Left cardiac atrium (tissue), 4 donors: Measurements from ENCODE around the gene SESN1. TPM values are rescaled to one million over a fixed set of nuclear protein-coding genes. Genes with fewer than 3 reads are reported as not detected.

ENCODE experiments used
- ATAC-seq, 2 donors: fragments of 200-7000 bp; cut with Tn5 transposase; one replicate each; pipeline ENCODE4 v1.9.1; 2020; ENCODE audit warnings: mild to moderate bottlenecking in 2 of 2, moderate library complexity in 2 of 2
- DNase-seq: peaks from one replicate; pipeline ENCODE4 v3.0.0-alpha.2; 2020
- intact Hi-C, 2 donors: fragments of 100-400 bp; cut with DNase I; formaldehyde crosslinking; loops; one replicate each; pipeline versions ENCODE4 v1.14.1 to v1.15.1; 2022 to 2023
- total RNA-seq, 2 donors: library from RNA; stranded (reverse); fragmentation: NEBNext Ultra II Directional; extraction: Animal tissue kit (Norgen Biotek cat#: 25700); gene quantifications; one replicate each; pipeline ENCODE4 v1.2.1, GENCODE V29; 2021
- donor health status: DM: no; HTN: yes; CAD: no.
- donor health status: DM: no; HTN: yes; CAD: no; lungs with severe emphysema.
- donor health status: DM: yes; HTN: yes; CAD: no.
- donor health status: Dilated cardiomyopathy.

The SESN1 gene
- total RNA-seq, 2 donors from 2014 or later: 22.4 to 54.0 TPM

DNA sequence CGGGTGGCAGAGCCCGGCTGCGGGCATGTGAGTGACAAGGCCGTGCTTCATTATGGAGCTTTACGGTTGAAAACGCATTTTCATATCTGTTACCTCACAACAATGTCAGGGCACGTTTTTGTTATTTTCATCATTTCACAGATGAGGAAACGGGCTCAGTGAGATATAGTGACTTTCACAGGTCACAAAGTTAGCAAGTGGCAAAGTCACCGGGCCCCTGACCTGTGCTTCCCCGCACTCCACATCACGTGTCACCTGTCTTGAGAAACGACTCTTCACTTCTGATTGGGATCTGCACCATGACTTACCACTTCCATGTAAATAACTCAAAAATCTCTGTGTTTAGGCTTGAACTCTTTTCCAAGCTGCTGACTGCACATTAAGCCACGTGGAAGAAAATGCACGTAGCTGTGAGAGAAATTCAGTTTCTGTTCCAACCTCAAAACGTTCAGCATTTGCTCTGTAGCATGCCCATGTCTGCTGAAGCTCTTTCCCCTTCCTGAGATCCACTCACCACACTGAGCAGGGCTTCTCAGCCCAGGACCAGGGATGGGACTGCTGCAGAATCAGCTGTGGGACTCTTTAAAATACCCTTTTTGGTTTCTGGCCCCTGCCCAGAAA, 139.2 kb downstream of the SESN1 start:
- intact Hi-C loops: no loop called here
- ATAC-seq (no peak), DNase-seq (no peak)

GRCh38 chr6:108953681-108954080, 141.0 kb downstream of the SESN1 start:
- ATAC-seq: no peak
- no peak for DNase-seq
- intact Hi-C loops: no loop called here

- intact Hi-C loops: no loop called here
- ATAC-seq (peak; percentile 31 to 56), DNase-seq (peak; percentile 34)
Measured at GRCh38 chr6:108952776-108953486, 141.7 kb downstream of the SESN1 start.

DNA sequence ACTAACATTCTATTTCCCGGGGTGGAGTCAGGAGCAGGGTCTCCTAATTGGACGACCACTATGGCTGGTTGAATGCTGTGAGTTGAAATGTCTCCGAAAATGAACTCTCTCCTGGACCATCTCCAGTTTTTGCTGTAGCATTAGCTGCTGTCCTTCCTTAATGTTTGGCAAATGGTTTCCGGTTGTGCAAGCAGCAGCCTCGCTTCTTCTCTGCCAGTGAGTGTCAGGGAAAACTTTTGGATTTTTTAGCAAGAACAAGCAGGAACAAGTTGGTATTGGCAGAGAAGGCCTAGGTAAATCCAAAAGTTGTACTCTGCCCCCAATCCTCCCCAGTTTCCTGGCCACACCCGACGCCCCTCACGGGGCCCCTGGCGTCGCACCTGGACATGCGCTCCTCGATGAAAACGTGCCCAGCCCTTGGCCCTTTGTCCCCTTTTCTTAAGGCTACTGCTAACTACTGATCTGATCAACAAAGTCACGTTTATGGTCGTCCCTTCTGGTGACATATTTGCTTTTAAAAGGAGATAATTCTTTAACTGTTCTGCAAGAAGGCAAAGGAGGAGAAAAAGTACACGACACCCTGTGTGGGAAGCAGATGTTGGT, 143.2 kb downstream of the SESN1 start:
- intact Hi-C loops: no loop called here
- ATAC-seq (no peak), DNase-seq (no peak)

- peak in 1 of 2 donors; percentile 5 for ATAC-seq
- intact Hi-C loops: loop anchor here in 1 of 2 donors (5.0 kb wide), 1 partner anchor 59 kb away; no protein-coding TSS in a partner anchor
Measured at GRCh38 chr6:108948181-108948661, 146.4 kb downstream of the SESN1 start.

GRCh38 chr6:108947114-108947854, 147.4 kb downstream of the SESN1 start:
- ATAC-seq: peak; percentile 35 to 63
- DNase-seq: no peak
- intact Hi-C loops: loop anchor here in 1 of 2 donors (5.0 kb wide), 1 partner anchor 60 kb away; no protein-coding TSS in a partner anchor

More at GRCh38 chr6:108948181-108948661, 146.4 kb downstream of the SESN1 start:
- DNase-seq: peak; percentile 52

- ATAC-seq: peak in 1 of 2 donors; percentile 25
- intact Hi-C loops: loop anchor here in 1 of 2 donors (5.0 kb wide), 1 partner anchor 61 kb away; no protein-coding TSS in a partner anchor
- DNase-seq: no peak
Measured at GRCh38 chr6:108946695-108947094, 148.0 kb downstream of the SESN1 start.

DNA sequence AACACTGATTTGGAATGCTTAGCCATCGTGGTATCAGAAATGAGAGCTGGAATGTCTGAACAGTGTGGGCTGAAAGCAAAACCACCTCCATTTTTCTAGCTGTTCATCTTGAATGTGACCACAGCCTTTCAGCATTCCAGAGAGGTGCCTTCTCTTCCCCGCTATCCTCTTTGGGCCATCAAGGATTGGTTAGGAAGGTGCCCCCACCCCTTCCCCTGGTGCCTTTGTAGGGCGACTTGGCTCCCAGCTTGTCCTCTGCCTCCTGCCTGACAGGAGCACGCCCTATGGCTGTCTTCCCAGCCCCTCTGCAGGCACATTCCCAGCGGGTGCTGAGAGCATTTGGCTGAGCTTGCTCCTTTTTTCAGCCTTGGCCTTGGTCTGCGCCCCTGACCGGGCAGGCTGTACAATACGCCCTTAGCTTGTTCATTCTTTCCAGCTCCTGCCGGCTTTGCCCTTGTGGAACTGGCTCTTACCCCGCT, 148.9 kb downstream of the SESN1 start:
- intact Hi-C loops: loop anchor here in 1 of 2 donors (5.0 kb wide), 1 partner anchor 62 kb away; no protein-coding TSS in a partner anchor
- peak; percentile 87 for DNase-seq
- peak; percentile 85 for ATAC-seq

GRCh38 chr6:108944707-108945680, 149.7 kb downstream of the SESN1 start:
- DNase-seq (peak; percentile 79), ATAC-seq (peak; percentile 56 to 76)
- intact Hi-C loops: loop anchor here in 1 of 2 donors (5.0 kb wide), 2 partner anchors 43 to 62 kb away; no protein-coding TSS in a partner anchor

DNA sequence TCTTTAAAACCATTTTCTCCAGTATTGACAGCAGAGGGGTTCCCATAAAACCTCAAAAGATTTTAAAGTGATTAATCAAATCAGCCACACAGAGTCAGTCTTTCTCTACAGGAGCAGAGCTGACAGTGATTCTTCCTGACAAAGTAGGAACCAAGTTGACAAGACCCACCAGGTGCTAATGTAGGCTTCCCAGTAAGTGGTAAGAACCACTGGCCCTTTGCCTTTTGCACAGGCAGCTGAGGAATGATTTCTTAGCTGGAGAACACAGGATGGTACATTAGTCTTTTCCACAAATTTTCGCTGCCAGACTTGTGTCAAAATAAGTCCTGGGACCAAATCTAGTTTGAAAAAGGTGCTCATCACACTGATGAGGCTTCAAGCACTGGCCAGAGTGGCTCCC, 150.6 kb downstream of the SESN1 start:
- intact Hi-C loops: loop anchor here in 1 of 2 donors (5.0 kb wide), 1 partner anchor 42 kb away; no protein-coding TSS in a partner anchor
- DNase-seq: no peak
- no peak for ATAC-seq

- ATAC-seq: no peak
- intact Hi-C loops: loop anchor here in 1 of 2 donors (5.0 kb wide), 1 partner anchor 41 kb away; no protein-coding TSS in a partner anchor
- DNase-seq: no peak
Measured at GRCh38 chr6:108942556-108943492, 151.8 kb downstream of the SESN1 start.

- DNase-seq (no peak), ATAC-seq (no peak)
- intact Hi-C loops: loop anchor here in 1 of 2 donors (5.0 kb wide), 1 partner anchor 40 kb away; no protein-coding TSS in a partner anchor
Measured at GRCh38 chr6:108941859-108942258, 152.8 kb downstream of the SESN1 start.

GRCh38 chr6:108941281-108941680, 153.4 kb downstream of the SESN1 start:
- DNase-seq (no peak), ATAC-seq (no peak)
- intact Hi-C loops: loop anchor here in 1 of 2 donors (5.0 kb wide), 1 partner anchor 39 kb away; no protein-coding TSS in a partner anchor

DNA sequence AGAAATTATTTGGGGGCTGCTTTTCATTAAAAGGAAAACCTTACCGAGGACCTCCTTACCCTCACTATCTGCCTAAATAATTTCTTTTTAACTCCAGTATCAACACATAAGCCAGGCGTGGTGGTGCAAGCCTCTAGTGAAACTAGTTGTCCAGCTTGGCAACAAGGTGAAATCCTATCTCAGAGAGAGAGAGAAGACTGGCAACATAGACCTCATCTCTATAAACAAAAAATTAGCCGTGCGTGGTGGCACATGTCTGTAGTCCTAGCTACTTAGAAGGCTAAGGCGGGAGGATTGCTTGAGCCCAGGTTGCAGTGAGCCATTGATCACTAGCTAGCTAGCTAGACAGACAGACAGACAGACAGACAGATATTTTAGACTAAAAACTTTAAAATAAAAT, 153.9 kb downstream of the SESN1 start:
- intact Hi-C loops: loop anchor here in 1 of 2 donors (5.0 kb wide), 1 partner anchor 38 kb away; no protein-coding TSS in a partner anchor
- DNase-seq (no peak), ATAC-seq (no peak)

GRCh38 chr6:108937170-108937569, 157.5 kb downstream of the SESN1 start:
- DNase-seq (no peak), ATAC-seq (no peak)
- intact Hi-C loops: no loop called here
